GM12872 (cell line): ENCODE measurements around the gene RAB10.

Source experiments
- TF ChIP-seq, protein P1 (sequence below): IDR thresholded peaks from 3 replicates; pipeline ENCODE4 v1.5.1; 2011; ENCODE audit warnings: low read depth, mild to moderate bottlenecking, low read length, moderate library complexity; ENCODE audit not compliant: insufficient read depth

Gene RAB10

DNA sequence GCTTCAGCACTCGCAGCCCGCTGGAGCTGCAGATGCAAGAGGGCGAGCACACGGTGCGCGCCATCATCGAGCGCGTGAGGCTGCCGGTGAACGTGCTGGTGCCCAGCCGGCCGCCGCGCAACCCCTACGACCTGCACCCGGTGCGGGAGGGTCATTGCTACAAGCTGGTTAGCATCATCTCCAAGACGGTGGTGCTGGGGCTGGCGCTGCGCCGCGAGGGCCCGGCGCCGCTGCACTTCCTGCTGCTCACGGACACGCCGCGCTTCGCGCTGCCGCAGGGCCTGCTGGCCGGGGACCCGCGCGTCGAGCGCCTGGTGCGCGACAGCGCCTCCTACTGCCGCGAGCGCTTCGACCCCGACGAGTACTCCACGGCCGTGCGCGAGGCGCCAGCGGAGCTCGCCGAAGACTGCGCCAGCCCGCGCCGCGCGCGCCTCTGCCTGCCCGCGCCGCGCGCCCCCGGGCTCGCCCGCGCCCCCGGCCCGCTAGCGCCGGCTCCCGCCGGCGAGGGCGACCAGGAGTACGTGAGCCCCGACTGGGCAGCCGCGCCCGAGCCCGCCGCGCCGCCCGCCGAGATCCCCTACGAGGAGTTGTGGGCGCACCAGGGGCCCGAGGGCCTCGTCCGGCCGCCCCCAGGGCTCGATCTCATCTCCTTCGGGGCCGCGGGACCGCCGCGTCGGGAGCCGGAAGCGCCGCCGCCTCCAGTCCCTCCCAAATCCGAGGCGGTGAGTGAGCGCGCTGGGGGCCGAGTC is 150.8 kb downstream of the RAB10 start:
- TF ChIP-seq, protein P1, sequence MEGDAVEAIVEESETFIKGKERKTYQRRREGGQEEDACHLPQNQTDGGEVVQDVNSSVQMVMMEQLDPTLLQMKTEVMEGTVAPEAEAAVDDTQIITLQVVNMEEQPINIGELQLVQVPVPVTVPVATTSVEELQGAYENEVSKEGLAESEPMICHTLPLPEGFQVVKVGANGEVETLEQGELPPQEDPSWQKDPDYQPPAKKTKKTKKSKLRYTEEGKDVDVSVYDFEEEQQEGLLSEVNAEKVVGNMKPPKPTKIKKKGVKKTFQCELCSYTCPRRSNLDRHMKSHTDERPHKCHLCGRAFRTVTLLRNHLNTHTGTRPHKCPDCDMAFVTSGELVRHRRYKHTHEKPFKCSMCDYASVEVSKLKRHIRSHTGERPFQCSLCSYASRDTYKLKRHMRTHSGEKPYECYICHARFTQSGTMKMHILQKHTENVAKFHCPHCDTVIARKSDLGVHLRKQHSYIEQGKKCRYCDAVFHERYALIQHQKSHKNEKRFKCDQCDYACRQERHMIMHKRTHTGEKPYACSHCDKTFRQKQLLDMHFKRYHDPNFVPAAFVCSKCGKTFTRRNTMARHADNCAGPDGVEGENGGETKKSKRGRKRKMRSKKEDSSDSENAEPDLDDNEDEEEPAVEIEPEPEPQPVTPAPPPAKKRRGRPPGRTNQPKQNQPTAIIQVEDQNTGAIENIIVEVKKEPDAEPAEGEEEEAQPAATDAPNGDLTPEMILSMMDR: peak; percentile 77

DNA sequence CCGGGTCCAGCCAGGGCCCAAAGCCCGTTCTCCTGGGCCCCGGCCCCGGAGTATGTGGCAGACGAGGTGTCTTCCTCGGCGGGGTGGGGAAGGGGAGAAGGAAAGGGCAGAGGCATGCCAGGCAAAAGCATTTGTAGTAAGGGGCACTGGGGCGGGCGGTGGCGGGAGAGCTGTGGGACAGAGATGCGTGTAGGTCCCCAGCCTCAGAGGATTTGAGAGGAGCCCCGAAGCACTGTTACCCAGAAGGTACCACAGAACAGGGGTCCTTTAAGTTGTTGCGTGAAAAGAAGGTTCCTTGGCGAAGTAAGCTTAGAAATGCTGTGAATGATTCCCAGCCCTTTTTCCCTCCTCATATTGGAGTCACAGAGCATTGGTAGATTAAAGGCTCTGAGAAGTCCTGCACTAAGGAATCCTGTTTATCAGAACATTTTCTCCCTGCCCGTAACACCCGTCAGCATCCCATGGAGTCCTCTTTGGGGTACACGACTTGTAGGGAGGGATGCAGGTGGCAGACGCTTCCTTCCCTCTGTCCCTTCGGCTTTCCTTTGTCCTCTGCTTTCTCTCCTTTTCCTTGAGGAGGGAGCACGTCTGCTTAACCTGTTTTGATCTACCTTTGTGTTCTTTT is 151.5 kb downstream of the RAB10 start:
- TF ChIP-seq, protein P1: no peak

DNA sequence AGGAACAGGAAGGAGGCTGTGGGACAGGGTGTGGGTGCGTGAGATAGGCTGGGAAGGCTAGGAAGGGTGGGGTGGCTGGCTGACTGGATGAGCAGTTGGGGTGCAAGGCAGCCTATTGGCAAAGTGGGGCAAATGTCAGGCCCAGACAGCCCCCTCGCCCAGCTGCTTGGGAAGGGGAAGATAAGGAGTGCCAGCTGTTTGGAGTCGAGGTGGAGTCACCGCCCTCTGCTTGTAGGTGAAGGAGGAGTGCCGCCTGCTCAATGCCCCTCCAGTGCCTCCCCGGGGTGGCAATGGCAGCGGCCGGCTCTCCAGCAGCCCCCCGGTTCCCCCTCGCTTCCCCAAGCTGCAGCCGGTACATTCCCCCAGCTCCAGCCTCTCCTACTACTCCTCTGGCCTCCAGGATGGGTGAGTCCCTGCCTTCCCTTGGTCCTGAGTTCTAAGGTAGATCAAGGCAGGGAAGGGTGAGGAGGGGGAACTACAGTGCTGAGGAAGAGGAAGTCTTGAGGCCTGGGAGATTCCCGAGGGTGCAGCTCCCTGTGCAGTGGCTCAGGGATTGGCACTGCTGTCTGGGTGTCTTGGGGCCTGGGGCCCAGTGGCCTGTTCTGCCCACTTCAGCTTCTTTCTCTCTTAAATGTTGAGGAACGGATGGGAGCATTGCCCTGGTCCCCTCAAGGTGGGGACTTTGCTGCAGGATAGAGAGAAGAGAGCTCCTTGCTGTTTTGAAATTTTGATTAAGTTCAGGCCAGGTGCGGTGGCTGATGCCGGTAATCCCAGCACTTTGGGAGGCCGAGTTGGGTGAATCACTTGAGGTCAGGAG is 152.3 kb downstream of the RAB10 start:
- TF ChIP-seq, protein P1: no peak
